GM19035 (cell line): ENCODE measurements around the gene ZC3H8.
A peak's percentile ranks its signal among the peaks of the same experiment; 100 is the strongest.
"Not testable (repeated sequence)": the region's sequence is repeated elsewhere in the genome, so short reads cannot be mapped to it uniquely, and the experiment has no call there.

Experiments used
- ATAC-seq: cut with Tn5 transposase; IDR thresholded peaks from one replicate; pipeline ENCODE4 v1.9.1; 2021; ENCODE audit not compliant: unreplicated experiment

The ZC3H8 gene

DNA sequence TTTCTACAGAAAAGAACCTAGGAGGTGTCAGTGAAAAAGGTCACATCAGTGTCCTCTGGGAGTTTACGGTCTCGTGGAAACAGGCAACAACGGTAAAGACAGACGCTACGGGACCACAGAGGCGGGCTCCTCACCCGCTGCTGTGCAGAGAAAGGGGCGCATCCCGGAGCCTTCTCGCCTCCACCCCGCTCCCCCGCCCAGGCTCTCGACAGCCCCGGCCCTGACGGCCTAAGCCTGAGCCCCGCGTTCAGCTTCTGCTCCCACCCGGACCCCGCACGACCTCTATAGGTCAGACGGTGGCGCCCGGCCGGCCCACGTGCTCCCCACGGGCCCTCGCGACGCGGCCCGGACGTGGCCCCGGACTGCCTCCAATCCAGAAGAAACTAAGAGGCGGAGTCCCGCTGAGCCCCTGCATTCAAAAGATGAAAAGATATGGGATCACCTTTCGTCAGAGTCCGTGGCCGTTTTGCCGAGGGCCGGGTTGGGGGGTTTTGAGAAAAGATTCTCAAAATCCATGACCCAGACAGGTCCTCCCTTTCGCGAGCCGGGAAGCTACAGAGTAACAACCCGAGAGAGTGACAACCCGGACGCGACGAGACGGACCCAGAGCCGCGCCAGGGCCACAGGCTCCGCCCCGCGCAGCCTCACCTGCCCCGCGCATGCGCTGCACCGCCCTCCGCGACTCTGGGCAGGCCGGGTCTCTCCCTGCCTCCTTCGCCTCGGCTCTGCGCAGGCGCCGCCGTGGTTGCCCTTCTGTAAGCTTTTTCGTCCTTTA is at the start of gene ZC3H8:
Gene ZC3H8 (minus strand): TSS at position 577 of the 775 bp plus-strand sequence. CDS start 61 bp downstream, at position 516.
- ATAC-seq: peak; percentile 92

GRCh38 chr2:112304298-112304941 is 49.6 kb upstream of the ZC3H8 start:
- no peak for ATAC-seq

GRCh38 chr2:112301973-112302372 is 47.1 kb upstream of the ZC3H8 start:
- no peak for ATAC-seq

DNA sequence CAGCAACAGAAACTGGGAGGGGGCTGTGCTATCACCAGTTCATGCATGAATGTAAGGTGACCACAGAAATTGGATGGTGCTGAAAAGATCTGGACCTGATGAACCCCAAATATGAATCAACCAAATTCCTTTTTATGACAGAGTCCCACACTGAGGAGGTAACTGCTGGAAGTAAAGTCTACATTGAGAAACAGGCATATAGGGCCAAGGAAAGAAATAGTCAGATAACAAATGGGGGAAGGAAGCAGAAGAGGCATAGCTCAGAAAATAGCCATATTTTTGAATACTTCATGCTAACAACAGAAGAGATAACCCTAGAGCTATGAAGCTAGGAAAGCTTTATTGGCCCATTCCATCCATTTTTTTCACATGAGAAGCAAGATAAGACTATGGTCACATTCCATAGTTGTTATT is 46.3 kb upstream of the ZC3H8 start:
- no peak for ATAC-seq

DNA sequence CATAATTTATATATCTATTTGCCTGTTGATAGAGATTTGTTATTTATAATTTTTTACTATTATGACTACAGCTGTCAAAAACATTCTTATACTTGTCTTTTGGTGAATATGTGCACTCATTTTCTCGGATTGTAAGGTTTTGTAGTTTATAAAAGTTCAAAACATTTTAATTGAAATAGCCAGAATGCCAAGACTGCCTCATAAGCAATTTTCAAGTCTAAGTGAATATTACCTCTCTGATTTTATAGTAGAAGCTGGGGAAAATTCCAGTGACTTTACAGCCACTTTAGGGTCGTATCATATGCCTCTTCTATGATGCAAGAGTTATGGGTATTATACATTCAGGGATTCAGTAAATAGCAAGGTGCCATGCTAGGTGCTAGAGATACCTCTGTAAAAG is 41.6 kb upstream of the ZC3H8 start:
- ATAC-seq: no peak

GRCh38 chr2:112295407-112296078 is 40.7 kb upstream of the ZC3H8 start:
- ATAC-seq: no peak

DNA sequence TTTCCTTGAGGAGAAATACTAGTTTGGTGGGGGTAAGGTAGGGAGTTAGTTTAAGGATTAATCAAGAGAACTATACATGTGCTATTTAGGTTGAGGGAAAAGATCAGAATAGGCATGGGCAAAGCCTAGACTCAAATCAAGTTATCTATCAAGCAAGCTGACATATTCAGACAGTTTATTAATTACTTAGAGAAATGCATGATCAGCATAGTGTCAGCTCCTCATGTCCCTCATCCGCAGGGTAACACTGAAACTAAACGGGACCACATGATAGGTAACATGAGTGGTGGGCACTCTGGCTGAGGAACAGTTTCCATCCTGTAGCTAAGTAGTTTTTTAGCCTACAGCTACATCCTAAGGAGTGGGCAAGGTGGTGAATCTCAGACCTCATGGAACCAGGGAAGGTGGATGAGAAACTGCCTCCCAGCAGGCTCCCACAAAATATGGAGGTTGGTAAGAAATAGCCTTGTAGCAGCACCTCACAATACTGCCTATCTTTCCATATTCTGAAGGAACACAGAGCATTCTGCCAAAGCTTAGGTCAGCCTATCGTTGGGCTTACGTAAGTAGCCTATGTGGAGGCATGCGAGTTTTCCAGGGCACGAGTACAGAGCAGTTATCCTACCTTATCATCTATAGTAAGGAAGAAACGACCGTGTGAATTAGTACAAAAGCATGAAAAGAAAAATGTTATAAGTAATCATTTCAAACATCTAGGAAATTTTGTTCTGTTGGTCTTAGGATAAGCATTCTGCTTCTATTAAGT is 39.0 kb upstream of the ZC3H8 start:
- ATAC-seq: no peak

DNA sequence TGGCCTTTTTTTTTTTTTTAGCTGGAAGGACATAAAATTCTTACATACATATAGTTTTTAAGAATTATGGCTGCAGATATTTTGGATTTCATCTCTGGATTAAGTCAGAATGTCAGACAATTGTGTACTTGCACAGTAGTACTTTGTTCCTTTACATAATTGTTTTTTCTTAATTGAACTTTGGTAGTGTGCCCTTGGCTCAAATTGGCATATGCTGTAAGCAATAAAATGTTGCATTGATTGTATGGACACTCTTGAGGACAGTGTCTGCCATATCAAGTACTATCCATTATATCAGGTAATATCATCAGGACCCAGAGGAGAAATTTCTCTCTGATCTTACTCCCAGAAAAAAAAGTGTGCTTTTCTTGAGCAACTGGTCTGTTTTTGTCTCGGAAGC is 35.8 kb upstream of the ZC3H8 start:
- ATAC-seq: no peak

GRCh38 chr2:112290088-112290487 is 35.2 kb upstream of the ZC3H8 start:
- ATAC-seq: no peak

- ATAC-seq: not testable (repeated sequence)
Observed at GRCh38 chr2:112283535-112283934, 28.7 kb upstream of the ZC3H8 start.

GRCh38 chr2:112282066-112282465 is 27.2 kb upstream of the ZC3H8 start:
- ATAC-seq: not testable (repeated sequence)

GRCh38 chr2:112277596-112278220 is 22.9 kb upstream of the ZC3H8 start:
- no peak for ATAC-seq

- ATAC-seq: no peak
Observed at GRCh38 chr2:112276954-112277353, 22.1 kb upstream of the ZC3H8 start.

DNA sequence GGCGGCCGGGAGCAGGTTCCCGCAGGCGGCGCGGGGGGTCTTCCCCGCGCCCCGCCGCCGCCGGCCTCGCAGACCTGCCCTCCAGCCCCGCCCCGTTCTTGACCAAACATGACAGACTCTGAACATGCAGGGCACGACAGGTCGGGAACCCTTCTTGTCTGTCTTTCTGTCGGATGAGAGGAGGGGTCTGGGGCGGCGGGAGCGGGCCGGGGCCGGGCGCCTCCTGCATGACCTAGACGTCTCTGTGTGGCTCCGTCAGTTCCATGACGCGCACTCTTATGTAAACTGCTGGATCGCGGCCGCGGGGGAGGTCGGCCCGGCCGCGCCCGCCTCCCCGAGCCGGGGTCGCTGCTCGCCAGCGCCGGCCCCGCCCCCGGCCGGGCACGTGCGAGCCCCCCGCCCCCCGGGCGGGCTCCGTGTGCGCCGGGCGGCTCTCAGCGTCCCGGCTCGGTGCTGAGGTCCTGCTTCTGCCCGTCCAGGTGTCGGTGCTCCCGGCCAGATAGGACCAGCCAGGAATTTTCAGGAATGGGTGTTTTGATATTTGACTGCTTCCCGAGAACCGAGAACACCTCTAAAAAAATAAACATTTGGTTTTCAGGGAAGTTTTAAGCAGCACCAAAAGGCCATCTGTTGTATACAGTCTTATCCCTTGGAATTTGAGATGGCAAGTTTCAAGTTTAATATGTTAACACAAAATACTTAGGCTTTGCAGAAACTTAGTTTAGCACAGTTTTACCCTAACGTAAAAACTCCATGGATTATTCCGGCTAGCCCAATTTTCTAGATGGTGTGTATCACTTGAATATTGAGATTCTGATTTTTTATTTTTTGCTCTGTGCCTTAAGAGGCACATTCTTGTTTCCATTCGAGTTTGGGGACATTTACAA is 21.3 kb upstream of the ZC3H8 start:
- ATAC-seq: peak; percentile 47

DNA sequence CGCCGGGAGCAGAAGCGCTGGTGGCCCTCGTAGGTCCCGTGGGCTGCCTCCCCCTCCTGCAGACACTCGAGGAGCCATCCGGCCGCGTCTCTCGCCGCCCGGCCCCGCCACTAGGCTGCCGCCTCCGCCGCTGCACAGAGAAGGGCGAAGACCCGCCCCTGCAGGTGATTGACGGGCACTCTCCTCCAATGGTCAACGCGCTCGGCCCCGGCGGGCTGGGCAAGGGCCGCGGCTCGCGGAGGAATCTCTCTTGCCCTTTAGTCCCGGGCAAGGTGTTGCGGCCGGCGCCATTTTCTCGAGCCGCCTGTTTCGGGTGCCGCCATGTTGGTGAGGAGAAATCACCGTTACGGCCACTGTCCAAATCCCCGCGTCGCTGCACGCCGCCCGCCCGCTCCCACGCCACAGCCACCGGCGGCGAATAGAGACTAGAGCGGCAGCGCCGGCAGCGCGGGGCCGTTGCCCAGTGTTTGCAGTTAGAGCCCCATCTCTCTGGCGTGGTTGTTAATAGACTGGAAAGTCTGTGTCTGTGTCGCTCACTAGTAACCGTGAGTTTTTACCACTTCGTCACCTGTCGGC is 20.6 kb upstream of the ZC3H8 start, which contains the start of gene ZC3H6:
Gene ZC3H6 (plus strand): TSS at position 287 of the 576 bp plus-strand sequence. CDS start 398 bp downstream, outside the sequence.
- peak; percentile 96 for ATAC-seq

GRCh38 chr2:112273349-112273748 is 18.5 kb upstream of the ZC3H8 start:
- no peak for ATAC-seq

GRCh38 chr2:112272669-112273068 is 17.8 kb upstream of the ZC3H8 start:
- ATAC-seq: no peak

DNA sequence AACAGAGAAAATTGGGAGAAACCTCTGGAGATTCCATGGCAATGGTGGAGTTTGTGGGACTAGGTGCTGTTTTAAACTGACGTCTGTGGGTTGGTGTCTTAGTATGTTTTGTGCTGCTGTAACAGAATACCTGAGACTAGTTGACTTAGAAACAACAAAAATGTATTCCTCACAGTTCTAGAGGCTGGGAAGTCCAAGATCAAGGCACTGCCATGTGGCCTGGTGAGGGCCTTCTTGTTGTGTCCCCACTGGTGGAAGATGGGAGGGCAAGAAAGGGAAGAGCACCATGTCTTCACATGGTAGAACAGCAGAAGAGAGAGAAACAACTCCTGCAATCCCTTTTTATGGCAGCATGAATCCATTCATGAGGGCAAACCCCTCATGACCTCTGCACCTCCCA is 13.7 kb upstream of the ZC3H8 start:
- ATAC-seq: no peak

DNA sequence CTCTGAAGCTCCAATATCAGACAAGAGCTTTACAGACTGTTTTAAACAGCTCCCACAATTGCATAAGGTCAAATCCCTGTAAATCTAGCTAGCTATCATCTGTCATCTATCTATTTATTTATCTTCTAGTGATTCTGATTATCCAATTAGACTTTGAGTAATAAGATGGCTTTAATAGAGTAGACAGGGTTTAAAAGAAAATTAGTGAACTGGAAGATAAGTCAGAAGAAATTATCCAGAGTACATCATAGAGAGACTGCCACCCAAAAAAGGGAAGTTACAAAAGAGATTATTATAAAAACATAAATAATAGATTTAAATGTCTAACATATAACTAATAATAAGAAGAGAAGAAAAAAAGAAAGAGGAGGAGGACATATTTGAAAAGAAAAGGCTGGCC is 8.0 kb upstream of the ZC3H8 start:
- no peak for ATAC-seq
